KOPT-K1 (cell line): Measurements from ENCODE around the gene FHOD1.

Experiments
- H3K27ac ChIP-seq: fragments of 200-600 bp; sonication (generic); 2 replicates; pipeline ENCODE4 v1.5.1; 2016; ENCODE audit warnings: antibody characterized with exemption, mild to moderate bottlenecking, low read depth, low read length; ENCODE audit not compliant: poor library complexity, severe bottlenecking
- H3K36me3 ChIP-seq: fragments of 200-600 bp; sonication (generic); 2 replicates; pipeline ENCODE4 v1.5.1; 2017; ENCODE audit warnings: antibody characterized with exemption, mild to moderate bottlenecking, low read length, moderate library complexity; ENCODE audit not compliant: insufficient read depth
- H3K9me3 ChIP-seq: fragments of 200-600 bp; sonication (generic); 2 replicates; pipeline ENCODE4 v1.5.1; 2017; ENCODE audit warnings: antibody characterized with exemption, low read length, mild to moderate bottlenecking; ENCODE audit not compliant: insufficient read depth, poor library complexity, severe bottlenecking

Gene FHOD1

DNA sequence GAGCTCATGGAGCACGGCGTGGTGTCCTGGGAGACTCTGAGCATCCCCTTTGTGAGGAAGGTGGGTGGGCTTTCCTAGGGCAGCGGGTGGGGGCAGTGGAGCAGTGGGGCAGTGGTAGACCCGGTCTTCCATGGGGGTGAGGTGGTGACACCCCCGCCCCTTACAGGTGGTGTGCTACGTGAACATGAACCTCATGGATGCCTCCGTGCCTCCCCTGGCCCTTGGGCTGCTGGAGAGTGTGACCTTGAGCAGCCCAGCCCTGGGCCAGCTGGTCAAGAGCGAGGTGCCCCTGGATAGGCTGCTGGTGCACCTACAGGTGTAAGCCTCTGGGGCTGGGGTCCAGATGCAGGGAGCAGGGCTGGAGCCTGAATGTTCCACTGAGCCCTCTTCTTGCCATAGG, 46.8 kb downstream of the FHOD1 start:
- H3K36me3 ChIP-seq: peaks cover 90% of the 10 kb centered on the region
- no peaks in the 10 kb centered on the region for H3K9me3 ChIP-seq
- H3K27ac ChIP-seq: no peak overlapping the region

GRCh38 chr16:67199808-67200198, 47.5 kb downstream of the FHOD1 start:
- Histone ChIP-seq H3K27ac (no peak overlapping the region), H3K36me3 (peaks cover 97% of the 10 kb centered on the region), H3K9me3 (no peaks in the 10 kb centered on the region)

- Histone ChIP-seq H3K9me3 (no peaks in the 10 kb centered on the region), H3K36me3 (peaks cover 99% of the 10 kb centered on the region), H3K27ac (no peak within 1 kb of the TSS)
Measured at GRCh38 chr16:67199011-67199807, 48.1 kb downstream of the FHOD1 start, which contains the start of gene ELMO3. Gene ELMO3, plus strand, starts transcription at chr16:67199131. Its CDS starts 196 bp downstream, at chr16:67199327.

- Histone ChIP-seq H3K27ac (no peak overlapping the region), H3K9me3 (no peaks in the 10 kb centered on the region), H3K36me3 (peaks cover 99% of the 10 kb centered on the region)
Measured at GRCh38 chr16:67198238-67198734, 49.0 kb downstream of the FHOD1 start.

DNA sequence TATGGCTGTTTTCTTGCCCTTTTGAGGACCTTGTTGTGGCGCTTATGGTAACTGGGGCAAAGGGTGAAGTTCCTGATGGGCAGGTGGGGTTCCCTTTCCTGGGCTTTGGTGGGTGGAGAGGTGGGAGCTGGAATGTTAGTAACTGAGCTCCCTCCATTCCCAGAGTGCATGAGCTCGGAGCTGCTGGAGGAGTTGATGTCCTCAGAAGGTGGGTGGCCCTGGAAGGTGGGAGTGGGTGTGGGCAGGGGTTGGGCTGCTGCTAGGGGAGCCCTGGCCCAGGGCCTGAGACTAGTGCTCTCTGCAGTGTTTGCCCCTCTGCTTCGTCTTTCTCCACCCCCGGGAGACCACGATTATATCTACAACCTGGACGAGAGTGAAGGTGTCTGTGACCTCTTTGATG, 49.6 kb downstream of the FHOD1 start:
- H3K27ac ChIP-seq: no peak overlapping the region
- no peaks in the 10 kb centered on the region for H3K9me3 ChIP-seq
- H3K36me3 ChIP-seq: peaks cover 95% of the 10 kb centered on the region

DNA sequence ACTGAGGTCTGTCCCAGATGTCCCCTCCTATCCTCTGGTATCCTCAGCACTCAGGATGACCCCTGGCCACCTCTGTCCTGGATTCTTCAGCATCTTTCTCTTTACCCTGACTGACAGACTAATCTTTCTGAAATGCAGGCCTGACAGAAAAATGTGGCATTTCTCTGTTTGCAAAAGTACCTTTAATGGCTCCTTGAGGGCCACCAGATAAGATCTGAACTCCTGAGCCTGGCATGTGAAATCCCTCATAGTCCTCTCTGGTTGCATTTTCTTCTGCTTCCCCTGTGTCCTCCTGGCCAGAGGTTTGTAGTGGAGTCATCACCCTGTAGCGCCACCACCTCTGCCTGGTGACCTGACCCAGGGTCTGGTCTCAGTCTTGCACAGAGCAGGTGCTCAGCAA, 50.4 kb downstream of the FHOD1 start:
- Histone ChIP-seq H3K9me3 (no peaks in the 10 kb centered on the region), H3K36me3 (peaks cover 87% of the 10 kb centered on the region), H3K27ac (no peak overlapping the region)

- Histone ChIP-seq H3K9me3 (no peaks in the 10 kb centered on the region), H3K36me3 (peaks cover 75% of the 10 kb centered on the region), H3K27ac (no peak overlapping the region)
Measured at GRCh38 chr16:67195676-67196075, 51.6 kb downstream of the FHOD1 start.

DNA sequence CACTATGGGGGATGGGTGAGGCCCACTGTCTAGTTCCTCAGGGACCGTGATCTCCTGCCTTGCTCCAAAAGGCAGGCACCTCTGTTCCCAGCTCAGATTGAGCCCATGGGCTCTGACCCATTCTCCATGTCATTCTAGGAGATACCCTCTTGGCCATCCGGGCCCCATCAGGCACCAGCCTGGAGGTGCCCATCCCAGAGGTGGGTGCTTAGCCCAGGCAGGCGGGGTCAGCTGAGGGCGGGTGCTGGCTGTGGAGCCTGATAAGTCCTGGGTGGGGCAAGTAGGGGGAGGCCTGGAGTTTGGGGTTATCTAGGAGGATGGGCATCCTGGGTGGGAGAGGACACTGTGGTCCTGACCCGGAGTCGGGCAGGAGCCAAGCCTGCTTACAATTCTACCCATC, 53.0 kb downstream of the FHOD1 start:
- H3K27ac ChIP-seq: no peak overlapping the region
- H3K36me3 ChIP-seq: peaks cover 61% of the 10 kb centered on the region

GRCh38 chr16:67193536-67193935, 53.7 kb downstream of the FHOD1 start:
- Histone ChIP-seq H3K9me3 (no peaks in the 10 kb centered on the region), H3K27ac (peak overlapping the region; percentile 85), H3K36me3 (peaks cover 55% of the 10 kb centered on the region)

More for the DNA sequence above, 53.0 kb downstream of the FHOD1 start:
- H3K9me3 ChIP-seq: no peaks in the 10 kb centered on the region

DNA sequence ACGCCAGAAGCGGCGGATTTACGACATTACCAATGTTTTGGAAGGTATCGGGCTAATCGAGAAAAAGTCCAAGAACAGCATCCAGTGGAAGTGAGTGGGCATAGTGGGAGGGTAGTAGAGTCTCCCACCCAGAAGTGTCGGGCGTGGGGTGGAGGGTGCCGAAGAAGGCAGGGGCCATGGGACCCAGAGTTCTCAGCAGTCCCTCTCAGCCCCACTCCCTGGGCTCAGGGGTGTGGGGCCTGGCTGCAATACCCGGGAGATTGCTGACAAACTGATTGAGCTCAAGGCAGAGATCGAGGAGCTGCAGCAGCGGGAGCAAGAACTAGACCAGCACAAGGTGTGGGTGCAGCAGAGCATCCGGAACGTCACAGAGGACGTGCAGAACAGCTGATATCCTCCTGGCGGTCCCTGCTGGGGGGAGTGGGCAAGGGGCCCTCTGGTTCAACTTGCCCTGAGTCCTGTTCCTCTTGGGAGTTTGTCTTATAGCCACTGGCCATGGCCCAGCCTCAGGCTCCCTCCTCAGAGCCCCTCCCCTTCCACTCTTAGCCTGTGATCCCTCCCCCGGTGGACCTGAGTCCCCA, 54.4 kb downstream of the FHOD1 start:
- peaks cover 48% of the 10 kb centered on the region for H3K36me3 ChIP-seq
- H3K9me3 ChIP-seq: no peaks in the 10 kb centered on the region
- peak overlapping the region; percentile 85 for H3K27ac ChIP-seq

DNA sequence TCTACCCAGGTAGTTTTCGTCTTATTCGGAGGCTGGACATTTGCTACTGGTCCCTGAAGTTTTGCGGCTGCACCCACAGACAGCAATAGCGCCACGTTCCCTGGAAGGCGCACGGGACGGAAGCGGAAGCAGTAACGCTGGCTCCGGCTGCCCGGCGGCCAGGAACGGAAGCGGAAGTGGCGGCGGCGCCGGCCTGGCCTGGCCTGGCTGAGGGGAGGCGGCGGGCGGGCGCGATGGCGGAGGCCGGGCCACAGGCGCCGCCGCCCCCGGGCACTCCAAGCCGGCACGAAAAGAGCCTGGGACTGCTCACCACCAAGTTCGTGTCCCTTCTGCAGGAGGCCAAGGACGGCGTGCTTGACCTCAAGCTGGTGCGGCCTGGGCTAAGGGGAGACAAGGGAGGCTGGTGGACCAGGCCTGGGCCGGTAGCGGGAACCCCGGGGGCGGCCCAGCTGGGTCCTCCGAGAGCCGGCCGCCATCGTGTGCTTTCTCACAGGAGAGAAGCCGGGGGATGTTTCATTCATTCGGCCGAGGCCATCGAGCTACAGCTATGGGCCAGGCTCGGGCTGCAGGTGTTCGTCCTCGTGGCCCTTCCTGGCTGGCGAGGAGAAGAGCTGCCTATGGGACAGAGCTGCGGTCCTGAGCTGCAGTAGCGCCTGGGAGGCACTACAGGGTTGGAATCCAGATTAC, 55.1 kb downstream of the FHOD1 start, which contains the start of gene E2F4:
Gene E2F4 (plus strand): TSS at position 161 of the 687 bp plus-strand sequence. CDS start 73 bp downstream, at position 234.
- Histone ChIP-seq H3K27ac (peak within 1 kb of the TSS; percentile 85), H3K9me3 (no peaks in the 10 kb centered on the region), H3K36me3 (peaks cover 41% of the 10 kb centered on the region)

- Histone ChIP-seq H3K27ac (peak overlapping the region; percentile 85), H3K36me3 (peaks cover 34% of the 10 kb centered on the region), H3K9me3 (no peaks in the 10 kb centered on the region)
Measured at GRCh38 chr16:67191411-67191994, 55.8 kb downstream of the FHOD1 start.

- Histone ChIP-seq H3K9me3 (no peaks in the 10 kb centered on the region), H3K27ac (no peak overlapping the region), H3K36me3 (peaks cover 27% of the 10 kb centered on the region)
Measured at GRCh38 chr16:67190448-67191399, 56.6 kb downstream of the FHOD1 start.

DNA sequence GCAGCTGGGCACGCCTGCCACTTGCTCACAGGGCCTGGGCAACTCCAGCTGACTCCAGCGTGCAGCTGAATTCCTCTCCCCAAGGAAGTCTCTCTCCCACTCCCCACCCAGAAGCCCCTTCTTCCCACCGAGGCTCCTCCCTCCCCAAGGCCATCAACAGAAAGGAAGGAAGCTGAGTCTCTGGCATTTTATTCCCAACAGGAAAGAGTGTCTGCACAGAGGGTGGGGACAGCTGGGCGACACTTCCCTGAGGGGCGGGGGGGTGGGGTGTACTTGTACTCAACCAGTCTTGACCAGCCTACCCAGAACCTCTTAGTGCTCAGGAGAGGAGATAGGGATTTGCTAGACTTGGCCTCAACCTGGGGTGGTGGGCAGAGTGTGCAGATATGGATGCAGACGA, 57.2 kb downstream of the FHOD1 start, which contains the start of gene EXOC3L1:
Gene EXOC3L1 (minus strand): TSS at position 96 of the 400 bp plus-strand sequence. CDS start 460 bp downstream, outside the sequence.
- no peaks in the 10 kb centered on the region for H3K9me3 ChIP-seq
- no peak within 1 kb of the TSS for H3K27ac ChIP-seq
- H3K36me3 ChIP-seq: peaks cover 20% of the 10 kb centered on the region
